Omental fat pad (tissue), 4 donors: ENCODE data around the gene MYCBPAP. TPM values are rescaled to one million over a fixed set of nuclear protein-coding genes. Genes with fewer than 3 reads are reported as not detected.

Experiments
- ATAC-seq: fragments of 150-250 bp; one replicate; pipeline ENCODE4 v1.9.1; 2016; ENCODE audit warnings: mild to moderate bottlenecking, moderate library complexity; ENCODE audit not compliant: low FRiP score
- DNase-seq: peaks from one replicate; pipeline ENCODE4 v3.0.0-alpha.2; 2019; ENCODE audit warnings: low spot score
- total RNA-seq, 4 donors: library from RNA; depleted of rRNA; stranded (reverse); fragments of >200 nt; gene quantifications; one replicate each; pipeline ENCODE4 v1.1.0, GENCODE V29; 2016
- TF ChIP-seq, protein P1 (sequence below), 3 donors: fragments of 450-650 bp; IDR thresholded peaks; one replicate each; pipeline ENCODE4 v1.5.1; 2016 to 2017; ENCODE audit warnings: antibody characterized with exemption in 3 of 3, mild to moderate bottlenecking in 3 of 3, moderate library complexity in 2 of 3

Gene MYCBPAP
- total RNA-seq, 4 donors from 2014 or later: 0.36 to 1.9 (median 1.0) TPM; not detected in 1

DNA sequence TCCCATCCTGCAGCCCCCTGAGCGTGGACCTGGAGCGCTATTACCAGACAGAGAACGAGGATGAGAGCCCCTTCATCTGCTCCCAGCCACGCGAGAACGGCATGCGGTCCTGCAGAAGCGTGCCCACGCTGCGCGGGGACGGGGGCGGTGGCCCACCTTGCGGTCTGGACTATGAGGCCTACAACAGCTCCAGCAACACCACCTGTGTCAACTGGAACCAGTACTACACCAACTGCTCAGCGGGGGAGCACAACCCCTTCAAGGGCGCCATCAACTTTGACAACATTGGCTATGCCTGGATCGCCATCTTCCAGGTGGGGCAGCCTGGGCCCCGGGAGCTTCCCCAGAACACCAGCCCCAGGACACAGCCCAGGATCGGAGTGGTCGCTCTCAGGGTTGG is 64.3 kb downstream of the MYCBPAP start:
- TF ChIP-seq, protein P1, sequence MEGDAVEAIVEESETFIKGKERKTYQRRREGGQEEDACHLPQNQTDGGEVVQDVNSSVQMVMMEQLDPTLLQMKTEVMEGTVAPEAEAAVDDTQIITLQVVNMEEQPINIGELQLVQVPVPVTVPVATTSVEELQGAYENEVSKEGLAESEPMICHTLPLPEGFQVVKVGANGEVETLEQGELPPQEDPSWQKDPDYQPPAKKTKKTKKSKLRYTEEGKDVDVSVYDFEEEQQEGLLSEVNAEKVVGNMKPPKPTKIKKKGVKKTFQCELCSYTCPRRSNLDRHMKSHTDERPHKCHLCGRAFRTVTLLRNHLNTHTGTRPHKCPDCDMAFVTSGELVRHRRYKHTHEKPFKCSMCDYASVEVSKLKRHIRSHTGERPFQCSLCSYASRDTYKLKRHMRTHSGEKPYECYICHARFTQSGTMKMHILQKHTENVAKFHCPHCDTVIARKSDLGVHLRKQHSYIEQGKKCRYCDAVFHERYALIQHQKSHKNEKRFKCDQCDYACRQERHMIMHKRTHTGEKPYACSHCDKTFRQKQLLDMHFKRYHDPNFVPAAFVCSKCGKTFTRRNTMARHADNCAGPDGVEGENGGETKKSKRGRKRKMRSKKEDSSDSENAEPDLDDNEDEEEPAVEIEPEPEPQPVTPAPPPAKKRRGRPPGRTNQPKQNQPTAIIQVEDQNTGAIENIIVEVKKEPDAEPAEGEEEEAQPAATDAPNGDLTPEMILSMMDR (IDR thresholded peaks at IDR 0.05): no peak
- no peak for DNase-seq

DNA sequence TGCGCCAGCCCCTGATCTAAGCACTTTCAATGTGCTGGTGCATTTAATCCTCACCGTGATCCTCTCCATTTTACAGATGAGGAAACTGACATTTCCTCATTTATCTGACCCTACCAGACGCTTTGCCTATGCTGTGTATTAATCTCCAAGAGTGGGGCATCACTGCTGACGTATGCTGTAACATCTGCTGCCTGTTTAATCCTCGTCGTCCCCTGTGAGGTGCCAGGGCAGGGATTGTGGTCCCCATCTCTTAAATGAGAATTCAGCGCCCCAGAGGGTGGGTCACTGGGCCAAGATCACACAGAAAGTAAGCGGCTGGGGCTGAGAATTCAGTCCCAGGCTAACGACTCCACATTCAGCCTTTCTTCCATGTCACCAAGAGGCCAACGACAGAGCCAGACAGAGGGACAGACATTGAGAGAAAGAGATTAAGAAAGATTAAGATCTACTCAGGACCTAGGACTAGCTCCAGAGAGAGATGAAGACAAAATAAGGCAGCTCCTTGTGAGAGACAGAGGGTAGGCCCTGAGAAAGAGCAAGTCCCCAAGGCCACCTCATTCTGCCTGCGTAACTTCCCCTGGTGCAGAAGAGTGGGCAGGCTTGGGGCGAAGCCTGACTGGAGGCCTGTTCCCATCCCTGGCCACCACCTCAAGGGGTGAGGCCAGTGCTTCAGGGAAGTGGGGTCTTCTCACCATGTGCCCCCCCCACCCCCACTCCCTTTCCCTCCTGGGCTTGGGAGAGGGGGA is 65.8 kb downstream of the MYCBPAP start:
- TF ChIP-seq, protein P1 (IDR thresholded peaks at IDR 0.05): no peak
- no peak for ATAC-seq
- no peak for DNase-seq

More for the DNA sequence above, 64.3 kb downstream of the MYCBPAP start:
- no peak for ATAC-seq

DNA sequence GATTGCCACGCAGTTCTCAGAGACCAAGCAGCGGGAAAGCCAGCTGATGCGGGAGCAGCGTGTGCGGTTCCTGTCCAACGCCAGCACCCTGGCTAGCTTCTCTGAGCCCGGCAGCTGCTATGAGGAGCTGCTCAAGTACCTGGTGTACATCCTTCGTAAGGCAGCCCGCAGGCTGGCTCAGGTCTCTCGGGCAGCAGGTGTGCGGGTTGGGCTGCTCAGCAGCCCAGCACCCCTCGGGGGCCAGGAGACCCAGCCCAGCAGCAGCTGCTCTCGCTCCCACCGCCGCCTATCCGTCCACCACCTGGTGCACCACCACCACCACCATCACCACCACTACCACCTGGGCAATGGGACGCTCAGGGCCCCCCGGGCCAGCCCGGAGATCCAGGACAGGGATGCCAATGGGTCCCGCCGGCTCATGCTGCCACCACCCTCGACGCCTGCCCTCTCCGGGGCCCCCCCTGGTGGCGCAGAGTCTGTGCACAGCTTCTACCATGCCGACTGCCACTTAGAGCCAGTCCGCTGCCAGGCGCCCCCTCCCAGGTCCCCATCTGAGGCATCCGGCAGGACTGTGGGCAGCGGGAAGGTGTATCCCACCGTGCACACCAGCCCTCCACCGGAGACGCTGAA is 67.5 kb downstream of the MYCBPAP start:
- ATAC-seq: no peak
- no peak for DNase-seq
- TF ChIP-seq, protein P1 (IDR thresholded peaks at IDR 0.05): no peak

DNA sequence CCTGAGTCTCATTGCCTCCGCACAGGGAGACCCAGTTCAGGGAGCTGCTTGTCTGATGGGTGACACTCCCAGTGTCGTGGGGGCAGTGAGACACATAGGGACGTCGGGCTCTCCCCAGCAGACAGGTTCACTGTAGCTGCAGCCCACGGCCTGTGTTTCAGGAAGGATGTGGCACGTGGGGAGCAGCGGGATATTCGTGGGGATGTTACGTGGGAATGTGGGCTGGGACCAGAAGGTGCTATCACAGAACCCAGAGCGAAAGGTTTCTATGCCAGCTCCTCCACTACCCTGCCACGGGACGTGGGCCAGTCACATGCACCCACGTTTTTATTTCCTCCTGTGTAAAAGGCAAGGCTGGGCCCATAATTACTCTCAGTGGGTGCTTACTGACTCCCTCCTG is 68.6 kb downstream of the MYCBPAP start:
- ATAC-seq (no peak), DNase-seq (no peak)
- TF ChIP-seq, protein P1 (IDR thresholded peaks at IDR 0.05): no peak

DNA sequence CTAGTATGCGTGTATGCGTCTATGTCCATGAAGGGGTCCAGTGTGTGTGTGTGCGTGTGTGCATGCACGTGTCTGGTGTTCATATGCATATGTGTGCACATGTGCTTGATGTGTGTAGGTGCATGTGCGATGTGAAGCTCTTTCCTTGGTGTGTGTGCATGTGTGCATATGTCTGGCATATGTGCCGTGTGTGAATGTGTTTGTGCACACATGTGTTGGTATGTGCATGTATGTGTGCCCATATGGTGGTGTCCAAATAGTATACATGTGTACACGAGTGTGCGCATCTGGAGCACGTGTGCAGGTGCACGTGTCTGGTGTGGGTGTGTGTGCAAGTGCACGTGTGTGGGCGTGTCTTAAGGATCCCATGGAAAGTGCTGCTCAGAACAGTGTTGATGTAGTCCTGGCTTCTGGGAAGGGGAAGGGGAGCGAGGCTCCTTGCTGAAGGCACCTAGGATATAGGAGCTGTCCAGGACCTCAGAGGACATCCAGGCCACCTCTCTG is 69.3 kb downstream of the MYCBPAP start:
- no peak for ATAC-seq
- no peak for DNase-seq
- TF ChIP-seq, protein P1 (IDR thresholded peaks at IDR 0.05): no peak

DNA sequence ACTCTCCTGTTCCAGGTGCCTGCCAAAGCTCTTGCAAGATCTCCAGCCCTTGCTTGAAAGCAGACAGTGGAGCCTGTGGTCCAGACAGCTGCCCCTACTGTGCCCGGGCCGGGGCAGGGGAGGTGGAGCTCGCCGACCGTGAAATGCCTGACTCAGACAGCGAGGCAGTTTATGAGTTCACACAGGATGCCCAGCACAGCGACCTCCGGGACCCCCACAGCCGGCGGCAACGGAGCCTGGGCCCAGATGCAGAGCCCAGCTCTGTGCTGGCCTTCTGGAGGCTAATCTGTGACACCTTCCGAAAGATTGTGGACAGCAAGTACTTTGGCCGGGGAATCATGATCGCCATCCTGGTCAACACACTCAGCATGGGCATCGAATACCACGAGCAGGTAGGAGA is 69.9 kb downstream of the MYCBPAP start:
- DNase-seq: no peak
- TF ChIP-seq, protein P1 (IDR thresholded peaks at IDR 0.05): no peak
- no peak for ATAC-seq
